ENCODE measurements around the gene ASCC3. TPM values are rescaled to one million over a fixed set of nuclear protein-coding genes. Genes with fewer than 3 reads are reported as not detected.

ASCC3 gene
- total RNA-seq, 4 donors from 2014 or later = 20.3 to 26.2 (median 22.4) TPM

- Histone ChIP-seq H3K27me3 (no peaks in the 10 kb centered on the region), H3K9me3 (no peaks in the 10 kb centered on the region), H3K4me1 (no peaks in the 10 kb centered on the region), H3K27ac (replicated peaks in 1 of 4) (no peak overlapping the region), H3K36me3 (peaks cover 0 to 1% (median under 1%) of the 10 kb centered on the region in 4 donors), H3K4me3 (no peak overlapping the region)
- intact Hi-C loops (cut with DNase I) = no loop called here
- WGBS = 86% methylated on average over 5 of the region's 5 CpGs
- DNase-seq (ENCODE audit: extremely low spot score) = no peak
- TF ChIP-seq EP300 (IDR thresholded peaks at IDR 0.05) (no peak), POLR2A (IDR thresholded peaks at IDR 0.05; ENCODE audit: low read depth) (no peak), CTCF (IDR thresholded peaks at IDR 0.05) (no peak)
These were observed 176.2 kb downstream of the ASCC3 start for GRCh38 chr6:100704961-100705360.

- H3K27ac ChIP-seq (replicated peaks in 1 of 4) = no peak overlapping the region
- peaks cover 0 to 9% (median 0%) of the 10 kb centered on the region in 4 donors for H3K4me1 ChIP-seq
- no peak for TF ChIP-seq POLR2A (IDR thresholded peaks at IDR 0.05; ENCODE audit: low read depth)
- TF ChIP-seq EP300 (IDR thresholded peaks at IDR 0.05) = no peak
- TF ChIP-seq CTCF (IDR thresholded peaks at IDR 0.05) = no peak
- no peak for TF ChIP-seq POLR2AphosphoS5 (IDR thresholded peaks at IDR 0.05)
- intact Hi-C loops (cut with DNase I) = no loop called here
- no peaks in the 10 kb centered on the region for H3K9me3 ChIP-seq
- H3K36me3 ChIP-seq = peaks cover 0 to 8% (median 2%) of the 10 kb centered on the region in 4 donors
- DNase-seq (ENCODE audit: extremely low spot score) = no peak
- H3K27me3 ChIP-seq = no peaks in the 10 kb centered on the region
- 94% methylated on average over 2 of the region's 2 CpGs for WGBS
- no peak overlapping the region for H3K4me3 ChIP-seq
These were observed 179.4 kb downstream of the ASCC3 start for GRCh38 chr6:100701728-100702127.

- H3K27ac ChIP-seq (replicated peaks in 1 of 4) = no peak overlapping the region
- TF ChIP-seq CTCF (IDR thresholded peaks at IDR 0.05) = no peak
- TF ChIP-seq POLR2AphosphoS5 (IDR thresholded peaks at IDR 0.05) = no peak
- TF ChIP-seq POLR2A (IDR thresholded peaks at IDR 0.05; ENCODE audit: low read depth) = no peak
- TF ChIP-seq EP300 (IDR thresholded peaks at IDR 0.05) = no peak
- no peak overlapping the region for H3K4me3 ChIP-seq
- 100% methylated on average over 3 of the region's 3 CpGs for WGBS
- peaks cover 0 to 8% (median 2%) of the 10 kb centered on the region in 4 donors for H3K36me3 ChIP-seq
- intact Hi-C loops (cut with DNase I) = no loop called here
- no peaks in the 10 kb centered on the region for H3K27me3 ChIP-seq
- DNase-seq (ENCODE audit: extremely low spot score) = no peak
- no peaks in the 10 kb centered on the region for H3K9me3 ChIP-seq
- H3K4me1 ChIP-seq = peaks cover 0 to 9% (median 0%) of the 10 kb centered on the region in 4 donors
These were observed 181.1 kb downstream of the ASCC3 start for GRCh38 chr6:100700009-100700408.

- H3K4me3 ChIP-seq = no peak overlapping the region
- H3K9me3 ChIP-seq = no peaks in the 10 kb centered on the region
- TF ChIP-seq POLR2AphosphoS5 (IDR thresholded peaks at IDR 0.05) = no peak
- TF ChIP-seq EP300 (IDR thresholded peaks at IDR 0.05) = no peak
- no peak for TF ChIP-seq CTCF (IDR thresholded peaks at IDR 0.05)
- peaks cover 0 to 8% (median 2%) of the 10 kb centered on the region in 4 donors for H3K36me3 ChIP-seq
- DNase-seq (ENCODE audit: extremely low spot score) = no peak
- H3K27ac ChIP-seq (replicated peaks in 1 of 4) = no peak overlapping the region
- intact Hi-C loops (cut with DNase I) = no loop called here
- H3K27me3 ChIP-seq = no peaks in the 10 kb centered on the region
- H3K4me1 ChIP-seq = peaks cover 0 to 9% (median 0%) of the 10 kb centered on the region in 4 donors
- WGBS = 79% methylated on average over 1 of the region's 1 CpG
These were observed 185.7 kb downstream of the ASCC3 start for GRCh38 chr6:100695445-100695844.

GRCh38 chr6:100693249-100693927, 187.7 kb downstream of the ASCC3 start:
- intact Hi-C loops (cut with DNase I) = no loop called here
- no peaks in the 10 kb centered on the region for H3K9me3 ChIP-seq
- no peak overlapping the region for H3K4me3 ChIP-seq
- no peak overlapping the region for H3K27ac ChIP-seq (replicated peaks in 1 of 4)
- no peaks in the 10 kb centered on the region for H3K27me3 ChIP-seq
- H3K4me1 ChIP-seq = peaks cover 0 to 9% (median 0%) of the 10 kb centered on the region in 4 donors
- H3K36me3 ChIP-seq = no peaks in the 10 kb centered on the region
- whole genome bisulfite sequencing = 97% methylated on average over 1 of the region's 1 CpG
- DNase-seq (ENCODE audit: extremely low spot score) = no peak
- TF ChIP-seq EP300 (IDR thresholded peaks at IDR 0.05) (no peak), POLR2AphosphoS5 (IDR thresholded peaks at IDR 0.05) (no peak), CTCF (IDR thresholded peaks at IDR 0.05) (no peak)
